DND-41 (cell line): ENCODE results near the gene LIN7C.

Source experiments
- ATAC-seq: fragments of 200-7000 bp; cut with Tn5 transposase; 3 replicates; pipeline ENCODE4 v1.9.1; 2021; ENCODE audit warnings: low read depth; ENCODE audit not compliant: insufficient read depth
- DNase-seq: peaks from one replicate; pipeline ENCODE4 v3.0.0-alpha.2; 2020
- H2AFZ ChIP-seq: 2 replicates; pipeline ENCODE4 v1.6.0; 2012; ENCODE audit warnings: low read depth, low read length
- H3K27ac ChIP-seq: 2 replicates; pipeline ENCODE4 v1.5.1; 2012; ENCODE audit warnings: low read length, inconsistent platforms
- H3K27me3 ChIP-seq: fragments of 200-600 bp; sonication (generic); 2 replicates; pipeline ENCODE4 v1.6.0; 2012; ENCODE audit warnings: low read length, mild to moderate bottlenecking, inconsistent platforms; ENCODE audit not compliant: insufficient read depth, poor library complexity
- H3K36me3 ChIP-seq: 2 replicates; pipeline ENCODE4 v1.5.1; 2012; ENCODE audit warnings: low read length, inconsistent platforms; ENCODE audit not compliant: insufficient read depth
- H3K4me1 ChIP-seq: 2 replicates; pipeline ENCODE4 v1.5.1; 2012; ENCODE audit warnings: mild to moderate bottlenecking, low read length; ENCODE audit not compliant: insufficient read depth
- H3K4me2 ChIP-seq: 2 replicates; pipeline ENCODE4 v1.6.0; 2012; ENCODE audit warnings: mild to moderate bottlenecking, moderate library complexity, low read length, inconsistent platforms; ENCODE audit not compliant: insufficient read depth
- H3K4me3 ChIP-seq, 2 experiments: fragments of 200-600 bp in 1 of 2; shearing (Covaris generic) in 1 of 2; 2 replicates each; pipeline ENCODE4 v1.5.1; 2012 to 2016; ENCODE audit warnings: inconsistent platforms in 2 of 2, low read length in 2 of 2, mild to moderate bottlenecking in 2 of 2, low read depth in 1 of 2, moderate library complexity in 1 of 2
- H3K79me2 ChIP-seq: 2 replicates; pipeline ENCODE4 v1.6.0; 2012; ENCODE audit warnings: low read length, inconsistent platforms; ENCODE audit not compliant: insufficient read depth
- H3K9ac ChIP-seq: 2 replicates; pipeline ENCODE4 v1.6.0; 2012; ENCODE audit warnings: low read depth, mild to moderate bottlenecking, inconsistent platforms, low read length, moderate library complexity
- H3K9me3 ChIP-seq: 2 replicates; pipeline ENCODE4 v1.5.1; 2012; ENCODE audit warnings: low read length, moderate library complexity, mild to moderate bottlenecking, inconsistent platforms; ENCODE audit not compliant: insufficient read depth, severe bottlenecking
- H4K20me1 ChIP-seq: 2 replicates; pipeline ENCODE4 v1.6.0; 2012; ENCODE audit warnings: low read length; ENCODE audit not compliant: insufficient read depth
- EZH2 ChIP-seq: IDR thresholded peaks from 3 replicates; pipeline ENCODE4 v1.6.1; 2012; ENCODE audit warnings: borderline replicate concordance, low read depth, mild to moderate bottlenecking, moderate library complexity, low read length, inconsistent platforms; ENCODE audit not compliant: severe bottlenecking
- TF ChIP-seq, protein P1 (sequence below): IDR thresholded peaks from 2 replicates; pipeline ENCODE4 v1.5.1; 2012; ENCODE audit warnings: borderline replicate concordance, low read length, moderate library complexity, mild to moderate bottlenecking; ENCODE audit not compliant: poor library complexity, severe bottlenecking; ENCODE audit errors: extremely low read depth

Gene LIN7C

DNA sequence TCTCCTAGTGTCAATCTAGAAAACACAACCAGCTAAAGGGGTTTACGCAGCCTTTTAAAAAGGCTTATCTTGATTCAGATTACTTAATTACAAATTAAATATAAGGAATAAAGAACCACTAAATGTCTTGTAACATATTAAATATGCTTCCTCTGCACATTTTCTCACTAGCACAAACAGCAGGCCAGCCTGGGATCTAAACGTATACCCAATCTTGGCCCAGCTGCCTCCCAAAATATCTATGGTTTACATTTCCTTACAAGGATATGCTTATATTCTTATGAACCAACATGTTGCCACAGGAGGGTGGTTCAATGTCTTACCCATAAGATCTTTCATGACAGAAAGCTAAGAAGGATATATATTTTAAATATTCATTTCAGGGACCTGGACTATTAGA is 41.7 kb downstream of the LIN7C start:
- Histone ChIP-seq H3K79me2 (no peaks in the 10 kb centered on the region), H3K27ac (no peak overlapping the region), H3K4me3 (no peak overlapping the region), H3K36me3 (no peaks in the 10 kb centered on the region), H4K20me1 (no peaks in the 10 kb centered on the region), H3K9me3 (no peaks in the 10 kb centered on the region), H2AFZ (no peak overlapping the region), H3K4me2 (no peak overlapping the region), H3K4me1 (no peaks in the 10 kb centered on the region), H3K9ac (no peak overlapping the region), H3K27me3 (no peaks in the 10 kb centered on the region)
- TF ChIP-seq EZH2: no peak
- TF ChIP-seq, protein P1, sequence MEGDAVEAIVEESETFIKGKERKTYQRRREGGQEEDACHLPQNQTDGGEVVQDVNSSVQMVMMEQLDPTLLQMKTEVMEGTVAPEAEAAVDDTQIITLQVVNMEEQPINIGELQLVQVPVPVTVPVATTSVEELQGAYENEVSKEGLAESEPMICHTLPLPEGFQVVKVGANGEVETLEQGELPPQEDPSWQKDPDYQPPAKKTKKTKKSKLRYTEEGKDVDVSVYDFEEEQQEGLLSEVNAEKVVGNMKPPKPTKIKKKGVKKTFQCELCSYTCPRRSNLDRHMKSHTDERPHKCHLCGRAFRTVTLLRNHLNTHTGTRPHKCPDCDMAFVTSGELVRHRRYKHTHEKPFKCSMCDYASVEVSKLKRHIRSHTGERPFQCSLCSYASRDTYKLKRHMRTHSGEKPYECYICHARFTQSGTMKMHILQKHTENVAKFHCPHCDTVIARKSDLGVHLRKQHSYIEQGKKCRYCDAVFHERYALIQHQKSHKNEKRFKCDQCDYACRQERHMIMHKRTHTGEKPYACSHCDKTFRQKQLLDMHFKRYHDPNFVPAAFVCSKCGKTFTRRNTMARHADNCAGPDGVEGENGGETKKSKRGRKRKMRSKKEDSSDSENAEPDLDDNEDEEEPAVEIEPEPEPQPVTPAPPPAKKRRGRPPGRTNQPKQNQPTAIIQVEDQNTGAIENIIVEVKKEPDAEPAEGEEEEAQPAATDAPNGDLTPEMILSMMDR: no peak
- no peak for ATAC-seq
- no peak for DNase-seq

DNA sequence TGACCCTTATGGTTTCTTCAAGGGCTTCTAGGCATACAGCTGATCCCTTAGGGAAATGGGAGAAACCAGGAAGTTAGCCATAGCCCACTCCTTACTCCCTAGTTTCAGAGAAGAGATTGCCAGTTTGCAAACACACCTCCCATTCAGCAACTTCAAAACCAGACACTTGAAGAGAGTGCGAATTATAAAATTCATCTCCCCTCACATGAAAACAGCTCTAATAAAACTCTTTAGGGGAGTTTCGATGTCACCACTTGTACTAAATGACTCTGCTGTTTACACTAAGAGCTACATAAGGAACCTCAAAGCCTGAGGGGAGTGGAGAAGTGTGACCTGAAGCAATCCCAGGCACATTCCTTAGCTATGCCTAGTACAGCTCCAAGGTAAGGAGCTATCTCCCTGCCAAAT is 42.3 kb downstream of the LIN7C start:
- Histone ChIP-seq H3K27ac (no peak overlapping the region), H3K9me3 (no peaks in the 10 kb centered on the region), H4K20me1 (no peaks in the 10 kb centered on the region), H3K4me2 (no peak overlapping the region), H2AFZ (no peak overlapping the region), H3K79me2 (no peaks in the 10 kb centered on the region), H3K36me3 (no peaks in the 10 kb centered on the region), H3K27me3 (no peaks in the 10 kb centered on the region), H3K4me3 (no peak overlapping the region), H3K9ac (no peak overlapping the region), H3K4me1 (no peaks in the 10 kb centered on the region)
- ATAC-seq: no peak
- no peak for DNase-seq
- TF ChIP-seq, protein P1: no peak
- TF ChIP-seq EZH2: no peak

DNA sequence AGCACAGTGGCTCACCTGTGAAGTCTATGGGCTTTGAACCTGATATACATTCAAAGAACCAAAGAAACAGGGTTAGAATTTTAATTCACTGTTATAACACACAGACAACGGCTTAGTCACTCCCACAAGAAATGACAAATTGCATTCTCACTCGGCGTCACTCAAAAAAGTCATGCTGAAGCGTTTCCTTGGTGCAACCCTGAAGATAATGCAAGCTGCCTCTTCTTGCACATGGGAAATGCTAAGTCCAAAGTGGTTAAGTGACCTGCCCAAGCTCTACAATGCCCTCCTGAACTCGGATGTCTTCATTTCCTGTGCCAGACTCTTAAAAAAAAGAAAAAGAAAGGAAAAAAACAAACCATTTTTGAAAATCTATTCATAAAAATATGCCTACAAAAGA is 44.0 kb downstream of the LIN7C start:
- no peak overlapping the region for H3K9ac ChIP-seq
- H3K4me1 ChIP-seq: no peaks in the 10 kb centered on the region
- H3K36me3 ChIP-seq: no peaks in the 10 kb centered on the region
- no peak for ATAC-seq
- no peak overlapping the region for H3K4me3 ChIP-seq
- no peaks in the 10 kb centered on the region for H3K79me2 ChIP-seq
- no peak for DNase-seq
- H3K27ac ChIP-seq: no peak overlapping the region
- H2AFZ ChIP-seq: no peak overlapping the region
- no peaks in the 10 kb centered on the region for H4K20me1 ChIP-seq
- no peak overlapping the region for H3K4me2 ChIP-seq
- TF ChIP-seq EZH2: no peak
- TF ChIP-seq, protein P1: no peak
- H3K9me3 ChIP-seq: no peaks in the 10 kb centered on the region
- H3K27me3 ChIP-seq: no peaks in the 10 kb centered on the region

DNA sequence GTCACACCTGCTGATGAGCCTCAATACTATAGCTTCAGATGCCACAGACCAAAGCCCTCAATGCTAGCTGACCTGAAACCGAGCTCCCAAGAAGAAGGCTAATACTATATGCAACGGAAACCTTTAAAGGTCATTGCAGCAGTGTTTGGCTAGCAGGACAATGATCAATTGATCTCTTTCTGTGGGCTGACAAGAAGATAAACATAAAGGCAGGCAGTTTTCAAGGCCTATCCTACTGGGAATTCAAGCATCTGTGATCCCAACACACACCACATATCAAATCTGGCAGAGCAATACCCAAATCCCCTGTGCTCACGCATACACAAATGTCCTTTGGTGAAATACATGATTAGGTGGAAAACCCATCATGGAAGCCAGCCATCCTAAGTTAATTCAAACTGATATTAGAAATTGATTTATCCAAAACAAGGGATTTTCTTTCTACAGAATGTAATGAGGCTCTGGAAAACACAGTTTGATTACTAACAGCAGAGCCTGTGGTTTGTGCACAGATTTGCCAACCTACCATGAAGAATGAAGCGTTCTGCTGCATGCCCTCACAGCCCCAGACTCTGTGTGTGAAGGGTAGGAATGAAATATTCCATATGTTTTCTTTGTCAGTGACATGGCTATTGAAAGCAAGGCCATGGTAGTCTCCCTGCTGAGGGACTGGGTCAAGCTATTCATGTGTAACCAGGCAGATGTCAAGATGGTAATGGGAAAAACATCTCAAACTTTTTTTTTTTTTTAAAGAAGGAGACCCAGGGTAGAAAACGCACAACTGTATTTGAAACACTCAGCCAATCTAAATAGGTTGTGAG is 46.2 kb downstream of the LIN7C start:
- Histone ChIP-seq H3K9me3 (no peaks in the 10 kb centered on the region), H3K4me3 (no peak overlapping the region), H3K27me3 (no peaks in the 10 kb centered on the region), H3K36me3 (no peaks in the 10 kb centered on the region), H2AFZ (no peak overlapping the region), H3K4me1 (no peaks in the 10 kb centered on the region), H3K9ac (no peak overlapping the region), H3K79me2 (no peaks in the 10 kb centered on the region), H3K4me2 (no peak overlapping the region), H4K20me1 (no peaks in the 10 kb centered on the region), H3K27ac (no peak overlapping the region)
- DNase-seq: no peak
- TF ChIP-seq EZH2: no peak
- no peak for ATAC-seq
